ENCODE measurements around the gene TAF9B.
"Not testable (repeated sequence)": the region's sequence is repeated elsewhere in the genome, so short reads cannot be mapped to it uniquely, and the experiment has no call there.

TAF9B gene

GRCh38 chrX:78098108-78098507 lies 41.3 kb downstream of the TAF9B start:
- H3K9me3 ChIP-seq (ENCODE audit: control insufficient read depth, insufficient read depth, low read length) = no peaks in the 10 kb centered on the region
- no peak overlapping the region for H3K27ac ChIP-seq (ENCODE audit: low read length)
- H3K4me1 ChIP-seq (ENCODE audit: control insufficient read depth, insufficient read depth, low read length) = no peaks in the 10 kb centered on the region
- DNase-seq (ENCODE audit: low read depth, low spot score) = no peak
- H3K4me3 ChIP-seq (ENCODE audit: low read length) = no peak overlapping the region
- H3K27me3 ChIP-seq (ENCODE audit: control insufficient read depth, insufficient read depth, low read length) = no peaks in the 10 kb centered on the region
- H3K36me3 ChIP-seq (ENCODE audit: control insufficient read depth, insufficient read depth, low read length) = no peaks in the 10 kb centered on the region

GRCh38 chrX:78092296-78092695 lies 47.2 kb downstream of the TAF9B start:
- DNase-seq (ENCODE audit: low read depth, low spot score) = peak; percentile 11
- WGBS (ENCODE audit: insufficient coverage, insufficient read length) = no CpG with 5 or more reads among the region's 2 CpGs

DNA sequence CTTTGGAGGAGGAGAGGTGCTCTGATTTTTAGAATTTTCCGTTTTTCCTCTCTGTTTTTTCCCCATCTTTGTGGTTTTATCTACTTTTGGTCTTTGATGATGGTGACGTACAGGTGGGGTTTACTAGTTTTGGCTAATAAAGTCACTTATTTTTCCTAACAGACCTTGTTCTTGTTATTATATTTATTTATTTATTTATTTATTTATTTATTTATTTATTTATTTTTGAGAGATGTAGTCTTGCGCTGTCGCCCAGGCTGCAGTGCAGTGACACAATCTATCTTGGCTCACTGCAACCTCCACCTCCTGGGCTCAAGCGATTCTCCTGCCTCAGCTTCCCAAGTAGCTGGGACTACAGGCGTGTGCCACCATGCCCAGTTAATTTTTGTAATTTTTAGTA lies 58.0 kb downstream of the TAF9B start:
- not testable (repeated sequence) for H3K4me3 ChIP-seq (ENCODE audit: low read length); DNase-seq (ENCODE audit: low read depth, low spot score); H3K27ac ChIP-seq (ENCODE audit: low read length); H3K4me1 ChIP-seq (ENCODE audit: control insufficient read depth, insufficient read depth, low read length); H3K36me3 ChIP-seq (ENCODE audit: control insufficient read depth, insufficient read depth, low read length); H3K9me3 ChIP-seq (ENCODE audit: control insufficient read depth, insufficient read depth, low read length); H3K27me3 ChIP-seq (ENCODE audit: control insufficient read depth, insufficient read depth, low read length)
- WGBS (ENCODE audit: insufficient coverage, insufficient read length) = no CpG with 5 or more reads among the region's 6 CpGs

More at GRCh38 chrX:78092296-78092695, 47.2 kb downstream of the TAF9B start:
- no peak overlapping the region for H3K27ac ChIP-seq (ENCODE audit: low read length)
- H3K4me1 ChIP-seq (ENCODE audit: control insufficient read depth, insufficient read depth, low read length) = no peaks in the 10 kb centered on the region
- H3K4me3 ChIP-seq (ENCODE audit: low read length) = no peak overlapping the region
- no peaks in the 10 kb centered on the region for H3K36me3 ChIP-seq (ENCODE audit: control insufficient read depth, insufficient read depth, low read length)
- H3K9me3 ChIP-seq (ENCODE audit: control insufficient read depth, insufficient read depth, low read length) = no peaks in the 10 kb centered on the region
- H3K27me3 ChIP-seq (ENCODE audit: control insufficient read depth, insufficient read depth, low read length) = no peaks in the 10 kb centered on the region

Data from iPS DF 6.9 (cell line).